Heart left ventricle (tissue), 13 donors: ENCODE measurements around the gene PTPN1.

Experiments used
- CTCF ChIP-seq, 12 donors: fragments of 200-600 bp; sonication (generic) in 4 of 12; IDR thresholded peaks; one replicate each; pipeline versions ENCODE4 v1.5.0 to v1.8.0; 2018 to 2022; ENCODE audit warnings: antibody characterized with exemption in 12 of 12, mild to moderate bottlenecking in 5 of 12
- POLR2A ChIP-seq, 2 donors: fragments of 450-650 bp; IDR thresholded peaks; one replicate each; pipeline ENCODE4 v1.6.1; 2017; ENCODE audit warnings: antibody characterized with exemption in 2 of 2, mild to moderate bottlenecking in 2 of 2, moderate library complexity in 2 of 2
- donor health status: ischemic (EF 13 %, LVEDD 7.1; RV severe dilation, severe dysfunction).
- donor health status: DM: no; HTN: yes; CAD: no.
- donor health status: DM: no; HTN: no; CAD: no.
- donor health status: ischemic (EF 25% LVEDD 6.9; RV normal size, moderate dysfunction).
- donor health status: ischemic (EF 25% LVEDD 5.7; RV mildly dilated, moderate dysfunction).
- donor health status: ischemic (EF 35%, LVEDD 5.7; RV mildly dilated, moderate dysfunction).
- donor health status: nonischemic (EF 11% LVEDD 7.7; RV severe dilation, severe dysfunction).
- donor health status: DM: yes; HTN: yes; CAD: no.
- donor health status: PGD.
- donor health status: ischemic (EF 29% LVEDD 5.4; RV normal size, mild dysfunction).
- donor health status: nonischemic (EF 23%, LVEDD 6.1; RV moderate dilation, normal function).

- TF ChIP-seq CTCF (IDR thresholded peaks at IDR 0.05): no peak
- no peak for TF ChIP-seq POLR2A (IDR thresholded peaks at IDR 0.05)
Measured at GRCh38 chr20:50628853-50629669, 118.9 kb downstream of the PTPN1 start.
